Neural crest cell (in vitro differentiated cells): ENCODE measurements around the gene CAPN8. TPM values are rescaled to one million over a fixed set of nuclear protein-coding genes. Genes with fewer than 3 reads are reported as not detected.

Experiments
- DNase-seq: peaks from one replicate; pipeline ENCODE4 v3.0.0; 2021; ENCODE audit warnings: low read depth, mixed read lengths, low spot score
- H3K27ac Mint-ChIP-seq: one replicate; pipeline ENCODE4 v1.8.0; 2021; ENCODE audit warnings: mild to moderate bottlenecking, mixed read lengths; ENCODE audit not compliant: unreplicated experiment
- H3K27me3 Mint-ChIP-seq: 2 replicates; pipeline ENCODE4 v1.8.0; 2021; ENCODE audit warnings: low read depth, mild to moderate bottlenecking, mixed read lengths
- H3K36me3 Mint-ChIP-seq: 2 replicates; pipeline ENCODE4 v1.8.0; 2021; ENCODE audit warnings: low read depth, mild to moderate bottlenecking, mixed read lengths
- H3K4me1 Mint-ChIP-seq: 2 replicates; pipeline ENCODE4 v1.8.0; 2021; ENCODE audit warnings: mixed read lengths
- H3K4me3 Mint-ChIP-seq: one replicate; pipeline ENCODE4 v1.8.0; 2021; ENCODE audit warnings: mild to moderate bottlenecking, mixed read lengths
- H3K9me3 Mint-ChIP-seq: 2 replicates; pipeline ENCODE4 v1.8.0; 2021; ENCODE audit warnings: mixed read lengths
- CTCF ChIP-seq: fragments of 200-600 bp; sonication (generic); conservative IDR thresholded peaks from 2 replicates; pipeline ENCODE4 v1.5.0; 2021; ENCODE audit warnings: antibody characterized with exemption, mild to moderate bottlenecking
- total RNA-seq: library from RNA; stranded (reverse); gene quantifications from 2 replicates; pipeline ENCODE4 v1.2.1, GENCODE V29; 2021

The CAPN8 gene
- total RNA-seq, 1 donor from 2014 or later = not detected

GRCh38 chr1:223631473-223631872 lies 34.0 kb downstream of the CAPN8 start:
- DNase-seq = no peak
- Mint-ChIP-seq H3K4me1 (no peaks in the 10 kb centered on the region), H3K27ac (no peak overlapping the region), H3K4me3 (no peak overlapping the region), H3K27me3 (peaks cover 6% of the 10 kb centered on the region), H3K36me3 (no peaks in the 10 kb centered on the region), H3K9me3 (no peaks in the 10 kb centered on the region)
- no peak for TF ChIP-seq CTCF

DNA sequence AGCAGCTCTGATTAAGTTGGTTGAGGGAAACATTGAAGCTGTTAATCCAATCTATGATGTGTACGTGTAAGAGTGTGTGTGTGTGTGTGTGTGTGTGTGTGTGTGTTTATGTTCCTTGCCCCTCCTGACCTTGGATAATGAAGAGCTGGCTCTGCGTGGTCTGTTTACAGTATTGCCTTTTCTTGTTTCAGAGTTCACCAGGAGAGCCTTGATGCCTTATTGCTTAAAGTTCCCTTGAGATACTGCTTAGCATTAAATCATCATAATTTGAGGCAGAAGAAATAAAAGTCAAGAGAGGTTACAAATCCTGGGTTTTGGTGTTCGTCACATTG lies 36.4 kb downstream of the CAPN8 start:
- Mint-ChIP-seq H3K9me3 (no peaks in the 10 kb centered on the region), H3K27ac (no peak overlapping the region)

DNA sequence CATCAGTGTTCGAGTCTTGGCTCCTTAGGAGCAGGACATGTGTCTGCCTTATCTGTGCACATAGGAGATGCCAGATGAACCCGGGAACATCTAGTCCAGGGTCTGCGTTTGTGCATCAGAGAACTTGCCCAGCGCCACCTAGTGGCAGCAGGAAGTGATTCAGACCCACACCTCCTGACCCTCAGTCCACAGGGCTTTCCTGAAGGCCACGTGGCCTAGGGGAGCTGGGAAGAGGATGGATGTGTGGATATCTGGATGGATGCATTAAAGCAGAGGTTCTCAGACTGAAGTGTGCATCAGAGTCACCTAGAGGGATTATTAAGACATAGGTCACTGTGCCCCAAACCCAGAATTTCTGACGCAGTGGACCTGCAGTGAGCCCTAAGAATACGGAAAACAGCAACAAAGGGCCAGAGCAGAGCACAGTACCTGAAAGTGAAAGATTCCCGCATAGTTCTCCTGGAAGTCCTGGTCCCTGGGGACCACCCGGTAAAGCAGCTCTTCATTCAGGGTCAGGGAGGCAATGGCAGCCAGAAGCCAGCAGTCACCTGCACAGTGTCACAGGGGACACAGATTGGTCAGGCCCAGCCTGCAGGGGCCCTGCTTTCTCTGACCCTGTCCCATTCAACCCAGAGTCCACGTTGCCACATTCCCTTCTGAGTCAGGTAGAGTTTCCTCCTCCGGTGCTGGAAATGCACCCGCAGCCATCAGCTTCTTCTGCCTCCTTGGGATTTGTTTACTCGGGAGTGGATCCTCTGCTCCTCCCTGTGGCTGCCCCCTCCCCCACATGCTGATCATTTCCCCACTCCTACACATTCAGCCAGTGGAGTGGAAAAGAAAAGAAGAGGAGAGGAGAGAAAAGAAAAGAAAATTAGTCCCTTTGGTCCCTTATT lies 37.0 kb downstream of the CAPN8 start:
- H3K27ac Mint-ChIP-seq = no peak overlapping the region
- peak; percentile 63 for TF ChIP-seq CTCF
- no peak overlapping the region for H3K4me3 Mint-ChIP-seq
- H3K9me3 Mint-ChIP-seq = no peaks in the 10 kb centered on the region
- peak; percentile 41 for DNase-seq
- H3K36me3 Mint-ChIP-seq = no peaks in the 10 kb centered on the region
- peaks cover 6% of the 10 kb centered on the region for H3K27me3 Mint-ChIP-seq
- no peaks in the 10 kb centered on the region for H3K4me1 Mint-ChIP-seq

More for the DNA sequence above, 36.4 kb downstream of the CAPN8 start:
- H3K4me3 Mint-ChIP-seq = no peak overlapping the region
- H3K27me3 Mint-ChIP-seq = peaks cover 6% of the 10 kb centered on the region
- H3K4me1 Mint-ChIP-seq = no peaks in the 10 kb centered on the region
- H3K36me3 Mint-ChIP-seq = no peaks in the 10 kb centered on the region
- TF ChIP-seq CTCF = no peak
- no peak for DNase-seq

GRCh38 chr1:223622132-223622842 lies 43.2 kb downstream of the CAPN8 start:
- no peak for TF ChIP-seq CTCF
- H3K4me3 Mint-ChIP-seq = no peak overlapping the region
- no peaks in the 10 kb centered on the region for H3K9me3 Mint-ChIP-seq
- H3K27me3 Mint-ChIP-seq = no peaks in the 10 kb centered on the region
- no peak for DNase-seq
- no peaks in the 10 kb centered on the region for H3K36me3 Mint-ChIP-seq
- peak overlapping the region; percentile 17 for H3K27ac Mint-ChIP-seq
- peaks cover 11% of the 10 kb centered on the region for H3K4me1 Mint-ChIP-seq

DNA sequence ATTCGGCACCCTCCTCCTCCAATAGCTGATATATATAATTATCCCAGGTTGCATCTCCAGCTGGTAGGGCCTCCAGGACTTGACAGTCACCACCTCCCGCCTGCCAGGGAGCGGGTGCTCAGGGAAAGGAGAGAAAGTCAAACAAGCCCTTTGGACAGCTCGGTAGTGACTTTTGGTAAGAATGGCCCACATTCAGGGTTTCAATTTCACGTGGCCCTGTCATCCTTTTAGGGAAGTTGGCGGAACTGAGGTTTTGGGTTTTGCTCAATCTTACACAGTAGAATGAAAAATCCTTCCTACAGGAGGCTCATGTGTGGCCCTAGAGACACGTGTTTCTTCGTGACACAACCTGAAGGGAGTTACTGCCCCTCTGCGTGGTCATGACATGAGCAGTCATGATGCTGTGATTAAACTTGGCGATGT lies 44.2 kb downstream of the CAPN8 start:
- H3K27ac Mint-ChIP-seq = no peak overlapping the region
- H3K27me3 Mint-ChIP-seq = no peaks in the 10 kb centered on the region
- H3K9me3 Mint-ChIP-seq = no peaks in the 10 kb centered on the region
- no peak overlapping the region for H3K4me3 Mint-ChIP-seq
- no peak for TF ChIP-seq CTCF
- H3K36me3 Mint-ChIP-seq = no peaks in the 10 kb centered on the region
- H3K4me1 Mint-ChIP-seq = peaks cover 16% of the 10 kb centered on the region
- no peak for DNase-seq
